Tibial artery (tissue), 4 donors: ENCODE results near the gene ARSJ.

Source experiments
- DNase-seq, 2 donors: peaks; one replicate each; pipeline ENCODE4 v3.0.0-alpha.2; 2019
- H3K27ac ChIP-seq, 2 donors: fragments of 200-600 bp; sonication (generic) in 1 of 2; 1 replicate in 1 of 2; 2 replicates in 1 of 2; pipeline ENCODE4 v1.5.1; 2018 to 2019; ENCODE audit warnings: mild to moderate bottlenecking in 1 of 2
- H3K27me3 ChIP-seq, 2 donors: fragments of 200-600 bp; sonication (generic) in 1 of 2; one replicate each; pipeline versions ENCODE4 v1.5.1 to v1.6.0; 2016 to 2019
- H3K36me3 ChIP-seq, 3 donors: fragments of 200-600 bp; sonication (generic) in 2 of 3; one replicate each; pipeline ENCODE4 v1.5.1; 2016 to 2019; ENCODE audit warnings: mild to moderate bottlenecking in 2 of 3
- H3K4me1 ChIP-seq, 4 donors: fragments of 200-600 bp; sonication (generic) in 2 of 4; 1 replicate in 3 of 4; 2 replicates in 1 of 4; pipeline ENCODE4 v1.5.1; 2016 to 2019
- H3K4me3 ChIP-seq, 2 donors: fragments of 200-600 bp; sonication (generic) in 1 of 2; 1 replicate in 1 of 2; 2 replicates in 1 of 2; pipeline ENCODE4 v1.5.1; 2018 to 2019; ENCODE audit warnings: mild to moderate bottlenecking in 2 of 2
- H3K9me3 ChIP-seq, 3 donors: fragments of 200-600 bp; sonication (generic) in 1 of 3; one replicate each; pipeline ENCODE4 v1.5.1; 2016 to 2019
- intact Hi-C: fragments of 100-400 bp; cut with DNase I; formaldehyde crosslinking; loops from one replicate; pipeline ENCODE4 v1.15.0; 2023; ENCODE audit warnings: low total_unique reads
- TF ChIP-seq, protein P1 (sequence below), 2 experiments: fragments of 200-600 bp in 1 of 2; fragments of 450-650 bp in 1 of 2; IDR thresholded peaks; one replicate each; pipeline ENCODE4 v1.5.1; 2017 to 2019; ENCODE audit warnings: antibody characterized with exemption in 2 of 2, mild to moderate bottlenecking in 1 of 2, moderate library complexity in 1 of 2

Gene ARSJ

DNA sequence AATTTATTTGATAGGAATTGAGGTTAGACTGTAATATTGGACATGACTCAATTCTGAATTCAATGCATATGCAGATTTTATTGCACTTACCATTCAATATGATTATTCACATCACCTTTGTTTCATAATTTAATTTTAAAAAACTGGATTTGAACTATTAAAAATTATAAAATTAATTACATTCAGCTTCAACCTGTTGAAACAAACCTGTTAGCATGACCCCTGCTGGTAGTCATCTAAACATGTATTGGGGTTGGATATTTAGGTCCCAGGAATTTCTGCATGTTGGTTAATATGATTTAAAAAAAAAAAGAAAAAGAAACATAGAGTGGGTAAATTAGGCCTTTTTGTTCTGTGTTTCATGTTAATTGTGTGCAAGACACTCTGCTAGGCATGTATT is 85.9 kb downstream of the ARSJ start:
- Histone ChIP-seq H3K36me3 (peaks cover 0 to 20% (median 15%) of the 10 kb centered on the region in 3 donors), H3K27ac (no peak overlapping the region), H3K27me3 (no peaks in the 10 kb centered on the region), H3K4me3 (no peak overlapping the region), H3K4me1 (no peaks in the 10 kb centered on the region), H3K9me3 (no peaks in the 10 kb centered on the region)
- no peak for DNase-seq
- TF ChIP-seq, protein P1, sequence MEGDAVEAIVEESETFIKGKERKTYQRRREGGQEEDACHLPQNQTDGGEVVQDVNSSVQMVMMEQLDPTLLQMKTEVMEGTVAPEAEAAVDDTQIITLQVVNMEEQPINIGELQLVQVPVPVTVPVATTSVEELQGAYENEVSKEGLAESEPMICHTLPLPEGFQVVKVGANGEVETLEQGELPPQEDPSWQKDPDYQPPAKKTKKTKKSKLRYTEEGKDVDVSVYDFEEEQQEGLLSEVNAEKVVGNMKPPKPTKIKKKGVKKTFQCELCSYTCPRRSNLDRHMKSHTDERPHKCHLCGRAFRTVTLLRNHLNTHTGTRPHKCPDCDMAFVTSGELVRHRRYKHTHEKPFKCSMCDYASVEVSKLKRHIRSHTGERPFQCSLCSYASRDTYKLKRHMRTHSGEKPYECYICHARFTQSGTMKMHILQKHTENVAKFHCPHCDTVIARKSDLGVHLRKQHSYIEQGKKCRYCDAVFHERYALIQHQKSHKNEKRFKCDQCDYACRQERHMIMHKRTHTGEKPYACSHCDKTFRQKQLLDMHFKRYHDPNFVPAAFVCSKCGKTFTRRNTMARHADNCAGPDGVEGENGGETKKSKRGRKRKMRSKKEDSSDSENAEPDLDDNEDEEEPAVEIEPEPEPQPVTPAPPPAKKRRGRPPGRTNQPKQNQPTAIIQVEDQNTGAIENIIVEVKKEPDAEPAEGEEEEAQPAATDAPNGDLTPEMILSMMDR (IDR thresholded peaks at IDR 0.05): no peak
- intact Hi-C loops: no loop called here

DNA sequence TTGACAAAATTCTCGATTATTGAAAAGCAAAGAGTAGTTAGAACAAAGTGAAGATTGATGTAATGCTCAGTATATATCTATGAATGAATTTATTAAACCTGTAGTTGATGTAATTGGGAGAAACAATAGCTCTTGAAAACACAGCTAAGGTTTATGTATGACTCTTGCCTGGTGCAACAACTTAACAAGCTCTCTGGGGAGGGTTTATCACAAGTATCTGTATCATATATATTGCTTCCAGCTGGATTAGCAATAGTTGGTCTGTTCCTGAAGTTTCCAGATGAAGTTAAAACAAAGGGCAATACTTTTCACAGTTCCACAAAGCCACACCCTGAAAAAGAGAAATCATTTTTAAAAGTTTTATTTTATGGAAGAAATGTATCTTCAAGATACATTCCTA is 91.4 kb downstream of the ARSJ start:
- no peaks in the 10 kb centered on the region for H3K27me3 ChIP-seq
- intact Hi-C loops: no loop called here
- no peak for DNase-seq
- no peak overlapping the region for H3K27ac ChIP-seq
- H3K4me1 ChIP-seq: peaks cover 0 to 2% (median 0%) of the 10 kb centered on the region in 4 donors
- no peaks in the 10 kb centered on the region for H3K9me3 ChIP-seq
- H3K36me3 ChIP-seq: no peaks in the 10 kb centered on the region
- TF ChIP-seq, protein P1 (IDR thresholded peaks at IDR 0.05): no peak
- no peak overlapping the region for H3K4me3 ChIP-seq

DNA sequence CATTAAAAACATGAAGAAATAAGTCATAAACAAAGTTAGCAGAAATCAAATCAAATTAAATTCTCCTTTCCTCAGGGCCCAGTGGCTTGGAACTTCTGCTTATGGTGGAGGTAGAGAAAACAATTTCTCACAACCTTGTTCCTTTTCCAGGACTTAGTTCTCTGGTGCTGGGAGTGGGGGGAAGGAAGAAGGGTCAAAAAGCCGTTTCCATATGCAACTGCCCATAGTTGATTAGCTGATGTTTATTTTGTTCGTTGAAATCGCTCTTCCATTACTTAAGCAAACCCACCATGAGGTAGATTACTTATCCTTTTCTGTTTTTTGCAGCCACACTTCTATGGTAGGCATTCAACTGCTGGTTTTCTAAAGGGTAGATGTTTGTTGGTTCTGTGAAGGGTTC is 94.2 kb downstream of the ARSJ start:
- TF ChIP-seq, protein P1 (IDR thresholded peaks at IDR 0.05): no peak
- Histone ChIP-seq H3K36me3 (no peaks in the 10 kb centered on the region), H3K27me3 (no peaks in the 10 kb centered on the region), H3K4me3 (no peak overlapping the region), H3K27ac (no peak overlapping the region), H3K4me1 (peaks cover 0 to 21% (median 2%) of the 10 kb centered on the region in 4 donors), H3K9me3 (no peaks in the 10 kb centered on the region)
- intact Hi-C loops: no loop called here
- DNase-seq: no peak

DNA sequence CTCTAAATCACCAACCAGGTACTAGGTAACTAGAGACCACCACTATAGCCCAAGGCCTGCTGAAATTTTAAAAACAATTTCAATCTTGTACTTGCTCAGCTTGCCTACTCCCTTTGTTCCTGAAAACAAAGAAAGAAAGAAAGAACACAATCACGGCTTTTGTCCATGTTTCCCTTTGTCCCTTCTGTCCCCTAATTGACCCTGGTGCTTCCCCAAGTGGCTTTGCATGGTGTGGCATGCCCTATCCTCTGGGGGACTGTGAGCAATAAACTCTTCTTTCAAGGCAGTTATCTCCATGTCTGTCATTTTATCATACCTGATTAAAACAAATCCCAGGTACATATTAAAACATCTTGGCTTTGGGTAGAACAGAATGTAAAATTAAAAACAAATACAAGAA is 94.8 kb downstream of the ARSJ start:
- intact Hi-C loops: no loop called here
- TF ChIP-seq, protein P1 (IDR thresholded peaks at IDR 0.05): no peak
- no peaks in the 10 kb centered on the region for H3K36me3 ChIP-seq
- peaks cover 0 to 25% (median 2%) of the 10 kb centered on the region in 4 donors for H3K4me1 ChIP-seq
- H3K27me3 ChIP-seq: no peaks in the 10 kb centered on the region
- no peak overlapping the region for H3K27ac ChIP-seq
- H3K4me3 ChIP-seq: no peak overlapping the region
- H3K9me3 ChIP-seq: no peaks in the 10 kb centered on the region
- DNase-seq: no peak

DNA sequence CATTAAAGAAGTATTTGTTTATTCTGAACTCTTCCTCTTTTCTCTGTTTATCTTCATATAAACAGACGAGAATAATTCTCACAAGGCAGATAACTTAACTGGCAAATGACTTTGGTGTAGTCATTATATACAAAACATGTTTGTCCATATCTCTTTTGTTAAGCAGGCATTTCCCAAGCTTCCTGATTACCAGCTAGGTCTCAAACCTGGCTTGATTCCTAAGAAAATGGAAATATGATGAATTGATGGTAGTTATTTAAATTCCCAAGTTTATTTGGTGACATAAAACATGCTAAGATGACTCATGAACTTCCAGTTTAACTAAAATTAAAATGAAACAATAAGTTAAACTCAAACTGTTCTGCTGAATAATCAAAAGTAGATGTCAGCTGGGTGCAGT is 96.8 kb downstream of the ARSJ start:
- no peaks in the 10 kb centered on the region for H3K36me3 ChIP-seq
- intact Hi-C loops: no loop called here
- H3K9me3 ChIP-seq: no peaks in the 10 kb centered on the region
- DNase-seq: no peak
- no peak overlapping the region for H3K27ac ChIP-seq
- peaks cover 0 to 25% (median 2%) of the 10 kb centered on the region in 4 donors for H3K4me1 ChIP-seq
- H3K27me3 ChIP-seq: no peaks in the 10 kb centered on the region
- TF ChIP-seq, protein P1 (IDR thresholded peaks at IDR 0.05): no peak
- H3K4me3 ChIP-seq: no peak overlapping the region

DNA sequence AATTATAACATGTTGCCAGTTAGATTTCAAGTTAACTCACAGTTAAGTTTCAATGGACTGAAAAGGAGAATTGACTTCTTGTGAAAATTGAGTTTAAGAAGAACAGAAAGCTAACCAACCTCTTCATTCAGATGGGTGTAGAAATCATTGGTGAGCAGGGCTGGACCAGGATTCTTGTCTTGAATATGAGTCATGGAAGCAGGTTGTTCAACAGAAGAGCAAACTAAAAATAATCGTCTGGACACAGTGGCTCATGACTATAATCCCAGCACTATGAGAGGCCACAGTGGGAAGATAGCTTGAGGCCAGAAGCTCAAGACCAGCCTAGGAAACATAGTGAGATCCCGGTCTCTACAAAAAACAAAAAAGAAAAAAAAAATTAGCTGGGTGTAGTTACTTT is 98.2 kb downstream of the ARSJ start:
- TF ChIP-seq, protein P1 (IDR thresholded peaks at IDR 0.05): no peak
- Histone ChIP-seq H3K36me3 (no peaks in the 10 kb centered on the region), H3K9me3 (no peaks in the 10 kb centered on the region), H3K4me1 (peaks cover 0 to 25% (median 2%) of the 10 kb centered on the region in 4 donors), H3K27me3 (no peaks in the 10 kb centered on the region), H3K4me3 (no peak overlapping the region), H3K27ac (peak overlapping the region; percentile 14 to 42)
- DNase-seq: no peak
- intact Hi-C loops: no loop called here
